Fibroblast of skin of abdomen (primary cell): ENCODE results near the gene EXTL2.
"Not testable (repeated sequence)": the region's sequence is repeated elsewhere in the genome, so short reads cannot be mapped to it uniquely, and the experiment has no call there.

ENCODE experiments used
- DNase-seq: peaks from one replicate; pipeline ENCODE4 v3.0.0-alpha.2; 2013

The EXTL2 gene

GRCh38 chr1:100855116-100855515 is 39.5 kb downstream of the EXTL2 start:
- DNase-seq = peak; percentile 78

- no peak for DNase-seq
Observed at GRCh38 chr1:100852976-100853375, 41.7 kb downstream of the EXTL2 start.

GRCh38 chr1:100851726-100852125 is 42.9 kb downstream of the EXTL2 start:
- DNase-seq = no peak

GRCh38 chr1:100847361-100848082 is 47.1 kb downstream of the EXTL2 start:
- DNase-seq = peak; percentile 35

- not testable (repeated sequence) for DNase-seq
Observed at GRCh38 chr1:100843160-100843559, 51.5 kb downstream of the EXTL2 start.

DNA sequence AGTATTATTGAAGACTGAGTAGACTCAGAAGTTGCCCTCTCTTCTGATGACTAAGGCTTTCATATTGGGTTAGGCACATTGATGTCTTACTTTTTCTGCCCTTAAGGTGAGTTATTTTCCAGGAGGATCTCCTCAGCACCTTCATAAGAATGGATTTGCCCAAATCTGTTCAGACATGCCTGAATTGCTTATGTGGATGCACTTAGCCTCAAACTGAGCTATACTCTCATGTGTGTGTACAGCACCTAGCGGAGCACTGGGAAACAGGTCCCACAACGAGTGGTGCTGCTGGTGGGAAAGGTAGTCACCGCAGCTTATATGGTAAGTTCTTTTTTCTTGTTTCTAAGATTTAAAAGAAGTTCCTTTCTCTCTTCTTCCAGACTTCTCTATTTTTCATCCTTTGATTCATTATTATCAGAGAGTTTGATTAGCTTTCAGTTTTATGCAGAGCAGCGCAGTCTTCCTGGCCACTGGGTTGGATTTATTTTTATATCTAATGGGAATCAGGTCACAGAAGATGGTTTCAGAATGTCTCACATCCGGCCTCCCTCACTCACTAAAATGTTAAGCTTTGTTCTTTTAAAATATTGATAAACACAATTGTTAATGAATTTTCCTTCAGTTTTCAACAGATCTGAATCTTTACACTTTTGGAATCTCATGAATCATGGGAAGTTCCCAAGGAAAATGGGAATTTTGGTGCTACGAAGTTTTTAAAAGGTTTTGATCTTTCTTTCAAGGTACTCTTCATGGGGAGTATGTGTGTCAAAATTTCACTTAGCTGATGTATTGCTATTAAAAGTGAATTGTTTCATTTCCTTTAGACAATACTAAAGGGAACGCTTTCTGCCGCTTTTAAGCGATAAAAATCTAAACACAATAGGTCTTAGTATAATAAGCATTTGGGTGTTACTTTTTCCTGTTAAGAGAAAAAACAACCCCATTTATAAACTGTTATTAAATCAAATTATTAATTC is 58.5 kb downstream of the EXTL2 start:
- no peak for DNase-seq

DNA sequence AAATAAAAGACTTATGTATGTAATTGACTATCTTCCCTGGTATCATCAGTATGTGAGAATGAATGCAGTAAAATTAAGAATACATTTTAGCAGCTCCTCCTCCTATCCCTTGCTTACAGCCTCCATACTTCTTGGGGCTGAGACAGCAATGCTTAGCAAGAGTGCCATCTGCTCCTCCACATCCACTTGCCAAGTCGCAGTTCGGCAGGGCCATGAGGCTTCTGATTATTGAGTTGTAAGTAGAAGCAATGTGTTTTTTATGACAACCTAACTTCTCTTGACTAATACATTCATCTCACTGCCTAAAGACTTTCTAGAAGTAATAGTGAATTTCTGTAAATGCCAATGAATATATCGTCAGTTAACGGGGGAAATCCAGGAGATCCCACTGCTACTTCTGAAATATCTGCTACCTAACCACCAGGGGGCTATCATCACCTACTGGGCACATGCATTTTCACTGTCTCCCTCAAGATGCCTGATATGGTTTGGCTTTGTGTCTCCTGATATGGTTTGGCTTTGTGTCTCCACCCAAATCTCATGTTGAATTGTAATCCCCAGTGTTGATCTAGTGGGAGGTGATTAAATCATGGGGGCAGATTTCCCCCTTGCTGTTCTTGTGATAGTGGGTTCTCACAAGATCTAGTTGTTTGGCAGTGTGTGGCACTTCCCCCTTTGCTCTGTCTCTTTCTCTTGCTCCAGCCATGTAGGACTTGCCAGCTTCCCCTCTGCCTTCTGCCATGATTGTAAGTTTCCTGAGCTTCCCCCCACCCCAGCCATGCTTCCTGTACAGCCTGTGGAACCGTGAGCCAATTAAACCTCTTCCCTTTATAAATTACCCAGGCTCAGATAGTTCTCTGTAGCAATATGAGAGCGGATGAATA is 59.6 kb downstream of the EXTL2 start:
- peak; percentile 18 for DNase-seq

DNA sequence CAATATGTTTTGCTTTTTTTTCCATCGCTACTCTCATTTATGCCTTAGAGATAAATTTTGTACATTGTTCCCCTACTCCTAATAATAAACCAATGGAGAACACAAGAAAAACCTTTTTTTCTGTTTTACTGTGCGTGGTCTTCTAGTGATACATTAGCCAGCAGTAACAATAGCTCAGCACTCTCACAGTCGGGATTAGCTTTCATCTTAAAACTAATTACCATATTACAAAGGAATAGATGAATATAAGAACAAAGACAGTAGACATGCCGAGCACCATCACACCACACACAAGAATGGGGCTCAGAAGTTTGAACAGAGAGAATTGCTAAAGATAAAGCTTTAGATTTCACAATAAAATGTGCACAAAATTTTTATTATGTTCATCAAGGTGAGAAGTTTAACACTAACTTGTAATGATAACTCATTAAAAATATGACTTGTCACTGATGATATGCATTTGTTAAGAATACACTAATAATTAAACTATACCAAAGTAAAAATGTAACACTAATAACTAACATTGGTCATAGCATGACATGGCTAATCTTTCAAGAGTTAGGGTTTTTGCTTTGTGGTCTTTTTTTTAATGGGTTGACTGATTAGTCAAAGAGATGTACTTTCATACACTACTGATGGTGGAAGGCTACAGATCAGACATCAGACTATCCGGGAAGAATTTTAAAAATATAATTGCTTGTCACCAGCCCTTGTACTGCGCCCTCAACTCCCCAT is 61.8 kb downstream of the EXTL2 start:
- DNase-seq = no peak

- DNase-seq = not testable (repeated sequence)
Observed at GRCh38 chr1:100825666-100826065, 69.0 kb downstream of the EXTL2 start.
